ENCODE data around the gene ANKRD18B. TPM values are rescaled to one million over a fixed set of nuclear protein-coding genes. Genes with fewer than 3 reads are reported as not detected.

Gene ANKRD18B
- total and polyA plus RNA-seq, 9 of the 15 experiments (the other 6 are each of a cell fraction or from before 2014, with no cell fraction given) = 0.43 to 12.6 (median 1.8) TPM

- no peak for TF ChIP-seq PATZ1 (CRISPR knock-in tag; IDR thresholded peaks at IDR 0.05; ENCODE audit: borderline replicate concordance)
- no peak for TF ChIP-seq GTF2A2 (tag; IDR thresholded peaks at IDR 0.05)
- no peak for TF ChIP-seq ZBTB7A (IDR thresholded peaks at IDR 0.05; ENCODE audit: borderline replicate concordance, control insufficient read depth, low read depth, low read length)
- peak; percentile 34; the same call in 1 of the 2 replicates for TF ChIP-seq CHAMP1 (IDR thresholded peaks at IDR 0.05)
- TF ChIP-seq SMARCC2 (IDR thresholded peaks at IDR 0.05; ENCODE audit: low read depth) = peak; percentile 85
- TF ChIP-seq ZNF174 (CRISPR knock-in tag; IDR thresholded peaks at IDR 0.05) = no peak
- TF ChIP-seq MXD1 (CRISPR knock-in tag; IDR thresholded peaks at IDR 0.05; ENCODE audit: borderline replicate concordance, poor library complexity, severe bottlenecking) = no peak
- no peak for TF ChIP-seq THRA (IDR thresholded peaks at IDR 0.05)
- no peak for TF ChIP-seq ARID3B (CRISPR knock-in tag; IDR thresholded peaks at IDR 0.05; ENCODE audit: borderline replicate concordance)
- TF ChIP-seq SNAPC5 (CRISPR knock-in tag; IDR thresholded peaks at IDR 0.05) = no peak
- no peak for TF ChIP-seq EZH2 (IDR thresholded peaks at IDR 0.05; ENCODE audit: borderline replicate concordance, low read depth, low read length)
- no peak for TF ChIP-seq ZBTB26 (CRISPR knock-in tag; IDR thresholded peaks at IDR 0.05)
- TF ChIP-seq PPARD (CRISPR knock-in tag; IDR thresholded peaks at IDR 0.05) = no peak
- TF ChIP-seq KLF16 (IDR thresholded peaks at IDR 0.05) = no peak
- peak; percentile 62; the same call in 1 of the 2 replicates for TF ChIP-seq SOX6 (IDR thresholded peaks at IDR 0.05)
- TF ChIP-seq ZC3H8 (IDR thresholded peaks at IDR 0.05) = no peak
- TF ChIP-seq MEIS2 (IDR thresholded peaks at IDR 0.05; ENCODE audit: partially characterized antibody) = peak; percentile 16
- no peak for TF ChIP-seq RUNX1 (IDR thresholded peaks at IDR 0.05; ENCODE audit: low read depth)
- no peak for TF ChIP-seq ZNF444 (CRISPR knock-in tag; IDR thresholded peaks at IDR 0.05)
These were observed 95.8 kb downstream of the ANKRD18B start (continued) for GRCh38 chr9:33619666-33620404.
